Activated T-cell treated with anti-CD3 and anti-CD28 coated beads for 48 hours (primary cell): ENCODE measurements around the gene ACSF3.

Experiments used
- DNase-seq: peaks from one replicate; pipeline ENCODE4 v3.0.0-alpha.2; 2020; ENCODE audit warnings: low read depth

The ACSF3 gene

GRCh38 chr16:89145406-89146161 lies 51.9 kb downstream of the ACSF3 start:
- DNase-seq: no peak

GRCh38 chr16:89146211-89147005 lies 52.8 kb downstream of the ACSF3 start:
- DNase-seq: no peak

GRCh38 chr16:89147085-89147817 lies 53.6 kb downstream of the ACSF3 start:
- DNase-seq: no peak

- DNase-seq: no peak
Observed at GRCh38 chr16:89149386-89149785, 55.7 kb downstream of the ACSF3 start.

- no peak for DNase-seq
Observed at GRCh38 chr16:89150090-89150835, 56.6 kb downstream of the ACSF3 start.

GRCh38 chr16:89150981-89151380 lies 57.3 kb downstream of the ACSF3 start:
- DNase-seq: no peak

- DNase-seq: no peak
Observed at GRCh38 chr16:89152831-89153700, 59.4 kb downstream of the ACSF3 start.

- DNase-seq: no peak
Observed at GRCh38 chr16:89153848-89154271, 60.2 kb downstream of the ACSF3 start.

- no peak for DNase-seq
Observed at GRCh38 chr16:89154390-89155183, 60.9 kb downstream of the ACSF3 start.

GRCh38 chr16:89155184-89155679 lies 61.6 kb downstream of the ACSF3 start:
- DNase-seq: no peak

GRCh38 chr16:89155851-89156739 lies 62.4 kb downstream of the ACSF3 start:
- DNase-seq: no peak

GRCh38 chr16:89156740-89157645 lies 63.3 kb downstream of the ACSF3 start:
- DNase-seq: no peak

- no peak for DNase-seq
Observed at GRCh38 chr16:89157778-89158177, 64.1 kb downstream of the ACSF3 start.

- DNase-seq: no peak
Observed at GRCh38 chr16:89159066-89159849, 65.6 kb downstream of the ACSF3 start.

- DNase-seq: no peak
Observed at GRCh38 chr16:89159850-89160354, 66.2 kb downstream of the ACSF3 start.

GRCh38 chr16:89160977-89161701 lies 67.5 kb downstream of the ACSF3 start:
- no peak for DNase-seq
